Esophagus mucosa (tissue), 1 donor: ENCODE results near the gene ACE. TPM values are rescaled to one million over a fixed set of nuclear protein-coding genes. Genes with fewer than 3 reads are reported as not detected.

ENCODE experiments used
- ATAC-seq: fragments of 200-7000 bp; cut with Tn5 transposase; one replicate; pipeline ENCODE4 v1.9.1; 2020
- total RNA-seq: library from RNA; stranded (reverse); gene quantifications from one replicate; pipeline ENCODE4 v1.2.4, GENCODE V29; 2023
- donor health status: DM: yes; HTN: yes; CAD: no.

The ACE gene
- total RNA-seq, 1 donor from 2014 or later = 1.9 TPM

DNA sequence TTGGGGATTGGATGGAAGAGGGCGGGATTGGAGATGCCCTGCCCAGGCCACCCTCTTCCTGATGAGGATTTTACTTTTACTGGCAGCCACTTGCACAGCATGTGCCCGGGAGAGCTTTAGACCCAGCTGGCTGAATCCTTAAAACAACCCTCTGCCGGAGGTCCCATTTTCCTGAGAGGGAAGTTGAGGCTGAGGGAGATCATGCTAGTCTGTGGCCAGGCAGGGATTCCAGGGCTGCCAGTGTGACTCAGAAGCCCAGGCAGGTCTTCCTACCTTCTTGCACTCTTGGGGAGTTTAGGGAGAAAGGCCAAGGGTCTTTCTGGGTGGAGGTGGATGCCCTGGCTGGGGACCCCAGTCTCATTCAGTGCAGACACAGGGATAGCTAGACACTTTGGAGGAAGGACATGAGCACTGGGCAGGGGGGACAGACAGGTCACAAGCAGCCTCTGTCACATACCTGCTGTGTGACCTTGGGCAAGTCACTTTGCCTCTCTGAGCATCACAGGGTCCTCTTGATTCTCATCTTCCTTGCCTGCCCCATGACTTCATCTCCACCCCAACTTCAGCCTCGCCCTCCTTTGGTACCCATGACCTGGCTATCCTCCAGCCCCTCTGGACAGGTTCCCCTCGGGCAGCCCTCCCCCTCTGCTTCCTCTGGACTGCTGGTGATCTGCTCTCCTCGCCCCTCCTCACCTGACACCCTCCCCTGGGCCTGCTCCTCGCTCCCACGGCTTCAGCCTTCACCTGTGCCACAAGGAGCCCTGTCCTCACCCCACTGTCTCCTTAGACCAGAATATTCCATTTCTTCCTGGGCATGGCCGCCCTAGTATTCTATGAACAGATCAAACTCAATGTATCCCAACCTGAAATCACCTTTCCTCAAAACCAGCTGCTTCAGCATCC is 62.1 kb downstream of the ACE start:
- no peak for ATAC-seq

DNA sequence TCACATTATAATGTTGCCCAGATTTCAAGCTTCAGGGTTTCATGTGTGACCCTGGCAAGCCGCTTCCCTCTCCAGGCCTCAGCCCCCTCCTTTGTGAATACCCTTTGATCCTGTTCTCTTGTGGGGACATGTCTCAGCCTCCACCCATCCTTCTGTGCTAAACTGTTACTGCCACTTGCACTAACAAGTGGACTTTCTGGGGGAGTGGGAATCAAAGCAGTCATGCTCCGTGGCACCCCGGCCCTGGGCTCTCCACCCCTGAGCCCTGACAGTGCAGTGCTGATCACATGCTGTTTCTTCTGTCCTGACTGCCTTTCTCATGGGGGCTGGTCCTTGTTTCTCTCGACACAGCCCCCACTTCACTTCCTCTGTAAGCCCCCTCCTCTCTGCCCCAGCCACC is 63.7 kb downstream of the ACE start:
- ATAC-seq = no peak

DNA sequence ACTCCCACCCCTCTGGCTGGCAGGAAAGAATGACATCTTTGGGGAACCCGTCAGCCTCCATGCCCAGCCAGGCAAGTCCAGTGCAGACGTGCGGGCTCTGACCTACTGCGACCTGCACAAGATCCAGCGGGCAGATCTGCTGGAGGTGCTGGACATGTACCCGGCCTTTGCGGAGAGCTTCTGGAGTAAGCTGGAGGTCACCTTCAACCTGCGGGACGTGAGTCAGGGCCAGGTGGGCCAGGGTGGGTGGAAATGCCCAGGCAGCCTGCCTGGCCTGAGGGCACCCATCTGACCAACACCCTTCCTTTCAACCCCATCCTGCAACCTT is 65.3 kb downstream of the ACE start:
- ATAC-seq = no peak

GRCh38 chr17:63542942-63543821 is 66.3 kb downstream of the ACE start:
- ATAC-seq = no peak

DNA sequence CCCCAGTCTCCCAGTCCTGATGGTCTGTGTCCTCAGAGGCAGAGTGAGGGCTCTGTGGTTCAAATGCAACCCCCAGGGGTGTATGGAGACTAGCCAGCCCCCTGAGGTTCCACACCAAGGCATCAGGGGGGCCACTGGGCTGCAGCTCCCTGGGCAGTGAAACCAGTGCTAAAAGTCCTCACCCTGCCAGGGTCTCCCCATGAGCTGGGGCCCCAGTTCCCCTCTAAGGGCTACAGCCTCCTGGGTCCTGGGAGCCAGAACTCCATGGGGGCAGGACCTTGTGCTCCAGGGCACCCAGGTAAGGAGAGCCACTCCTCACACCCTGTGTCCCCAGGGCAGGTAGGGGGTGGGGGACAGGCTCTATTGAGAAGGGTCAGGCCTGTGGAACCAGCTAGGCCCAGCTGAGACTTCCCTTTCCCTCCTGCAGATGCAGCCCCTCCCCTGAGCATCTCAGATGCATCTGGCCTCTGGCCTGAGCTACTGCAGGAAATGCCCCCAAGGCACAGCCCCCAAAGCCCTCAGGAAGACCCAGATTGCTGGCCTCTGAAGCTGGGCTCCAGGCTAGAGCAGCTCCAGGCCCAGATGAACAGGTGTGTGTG is 67.1 kb downstream of the ACE start:
- no peak for ATAC-seq

DNA sequence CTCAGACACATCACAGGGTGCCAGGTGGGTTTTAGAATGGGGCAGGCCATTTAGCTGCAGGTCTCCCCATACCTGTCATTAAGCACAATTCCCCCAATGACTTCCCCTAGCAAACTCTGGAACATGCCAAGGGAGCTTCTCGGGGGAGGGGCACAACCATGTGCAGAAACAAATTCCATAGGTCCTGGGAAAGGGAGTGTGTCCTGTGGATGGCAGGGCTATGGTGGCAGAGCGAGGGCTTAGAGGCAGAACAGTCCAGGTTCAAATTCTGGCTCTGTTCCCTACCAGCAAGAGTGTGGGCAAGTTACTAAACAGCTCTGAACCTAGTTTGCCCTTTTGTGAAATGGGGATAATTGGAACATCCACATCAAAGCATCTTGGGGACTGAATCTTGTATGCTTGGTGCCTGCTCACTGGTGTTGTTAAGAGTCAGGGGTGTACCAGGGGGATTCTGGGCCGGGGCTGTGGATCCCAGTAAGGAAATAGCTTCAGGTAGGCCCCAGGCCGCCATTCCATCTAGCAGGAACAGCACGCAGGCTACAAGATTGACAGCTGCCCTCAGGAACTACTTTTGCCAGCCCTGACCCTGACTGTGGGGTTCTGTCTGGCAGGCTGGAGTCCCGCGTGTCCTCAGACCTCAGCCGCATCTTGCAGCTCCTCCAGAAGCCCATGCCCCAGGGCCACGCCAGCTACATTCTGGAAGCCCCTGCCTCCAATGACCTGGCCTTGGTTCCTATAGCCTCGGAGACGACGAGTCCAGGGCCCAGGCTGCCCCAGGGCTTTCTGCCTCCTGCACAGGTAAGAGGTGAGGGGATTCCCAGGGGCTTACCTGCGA is 67.8 kb downstream of the ACE start:
- no peak for ATAC-seq

DNA sequence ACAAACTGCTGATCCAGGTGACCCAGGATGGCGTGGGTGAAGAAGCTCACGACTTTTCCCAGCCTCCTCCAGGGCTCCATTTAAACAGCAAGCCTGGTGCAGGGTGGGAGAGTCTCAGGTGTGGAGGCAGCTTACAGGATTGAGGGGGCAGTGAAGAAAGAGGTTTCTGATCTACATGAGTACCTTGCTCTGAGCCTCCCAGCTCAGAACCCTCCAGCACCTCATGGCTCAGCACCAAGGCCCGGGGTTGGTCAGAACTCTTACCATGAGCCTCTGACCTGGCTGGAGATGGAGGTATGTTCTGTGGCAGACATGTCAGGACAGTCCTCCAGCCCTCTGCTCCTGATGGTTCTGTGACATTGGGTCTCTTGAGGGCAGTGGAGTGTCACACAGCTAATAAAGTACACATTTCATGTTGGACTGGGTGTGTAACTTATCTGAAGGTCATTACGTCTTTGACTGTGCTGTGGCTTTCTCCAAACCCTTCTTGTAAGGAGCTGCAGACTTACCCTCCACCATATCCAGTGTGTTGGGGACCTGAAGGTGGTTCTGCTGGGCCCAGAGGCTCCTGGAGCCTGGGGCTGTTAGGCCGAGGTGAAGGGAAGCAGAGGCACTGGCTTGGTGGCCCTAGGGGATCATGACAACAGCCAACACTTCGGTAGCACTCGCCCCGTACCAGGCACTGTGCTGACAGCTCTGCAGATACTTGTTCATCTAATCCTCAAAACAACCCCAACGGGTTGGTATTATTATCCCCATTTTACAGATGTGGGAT is 69.6 kb downstream of the ACE start:
- ATAC-seq = no peak

DNA sequence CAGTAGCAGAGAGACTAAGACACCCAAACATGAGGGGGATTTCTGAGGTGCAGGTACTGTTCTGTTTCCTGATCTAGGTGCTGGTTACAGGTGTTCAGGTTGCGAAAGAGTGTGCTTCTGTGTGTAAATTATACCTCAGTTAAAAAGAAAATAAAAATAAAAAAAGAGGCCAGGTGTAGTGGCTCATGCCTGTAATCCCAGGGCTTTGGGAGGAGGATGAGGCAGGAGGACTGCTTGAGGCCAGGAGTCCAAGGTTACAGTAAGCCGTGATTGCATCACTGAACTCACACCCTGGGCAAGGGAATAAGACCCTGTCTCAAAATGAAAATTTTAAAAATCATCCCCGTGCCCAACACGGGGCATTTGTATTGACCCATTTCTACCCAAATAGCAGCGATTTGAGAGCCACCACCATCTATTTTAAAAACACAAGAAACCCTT is 70.2 kb downstream of the ACE start:
- no peak for ATAC-seq

Other genes starting within 250 kb of the ACE start
- 39.7 TPM for gene CYB561, start 30.8 kb upstream of the ACE start, total RNA-seq
- not detected for gene KCNH6, start 46.3 kb downstream of the ACE start, total RNA-seq
- 38.4 TPM for gene DCAF7, start 73.4 kb downstream of the ACE start, total RNA-seq
- 18.0 TPM for gene TACO1, start 123.8 kb downstream of the ACE start, total RNA-seq
- 9.2 TPM for gene MAP3K3, start 145.4 kb downstream of the ACE start, total RNA-seq
- 2.8 TPM for gene LIMD2, start 223.1 kb downstream of the ACE start, total RNA-seq